ENCODE measurements around the gene CEACAM19. TPM values are rescaled to one million over a fixed set of nuclear protein-coding genes. Genes with fewer than 3 reads are reported as not detected.

The CEACAM19 gene
- total RNA-seq, 1 experiment from 2014 or later: 1.2 TPM

DNA sequence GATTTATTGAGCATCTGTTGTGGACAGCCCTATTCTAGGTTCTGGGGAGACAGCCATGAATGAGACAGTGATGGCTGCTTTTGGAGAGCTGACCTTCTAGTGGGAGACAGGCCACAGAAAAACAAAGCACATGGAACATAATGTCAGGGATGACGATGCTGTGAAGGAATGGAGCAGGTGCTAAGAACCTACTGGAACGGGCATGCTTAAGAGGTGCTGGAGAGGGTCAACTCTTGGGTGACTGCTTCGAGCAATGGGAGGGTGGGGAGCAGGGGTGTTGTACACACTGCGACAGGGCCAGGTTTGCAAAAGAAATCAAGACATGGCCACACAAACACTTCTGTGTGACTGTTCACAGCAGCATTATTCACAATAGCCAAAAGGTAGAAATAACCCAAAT lies 15.6 kb downstream of the CEACAM19 start:
- CTCF ChIA-PET: no interaction called here

DNA sequence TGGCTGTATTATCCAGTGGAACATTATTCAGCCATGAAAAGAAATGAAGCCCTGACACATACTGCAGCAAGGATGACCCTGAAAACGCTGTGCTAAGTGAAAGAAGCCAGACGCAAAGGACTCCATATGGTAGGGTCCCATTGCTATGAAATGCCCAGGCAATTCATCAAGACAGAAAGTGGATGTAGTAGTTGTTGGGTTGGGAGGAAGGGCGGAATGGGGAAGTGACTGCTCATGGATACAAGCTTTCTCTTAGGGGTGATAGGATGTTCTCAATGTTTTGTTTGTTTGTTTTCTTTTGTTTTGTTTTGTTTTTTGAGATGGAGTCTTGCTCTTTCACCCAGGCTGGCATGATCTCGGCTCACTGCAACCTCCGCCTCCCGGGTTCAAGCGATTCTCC lies 16.6 kb downstream of the CEACAM19 start:
- ATAC-seq (no peak), DNase-seq (ENCODE audit: low read depth, low spot score) (no peak)
- ChIA-PET CTCF (no interaction called here), POLR2A (no interaction called here)
- Histone ChIP-seq H3K4me3 (ENCODE audit: low read depth in 2 of 2, low read length in 2 of 2) (no peak overlapping the region), H3K27me3 (ENCODE audit: control insufficient read depth, insufficient read depth, low read length) (no peaks in the 10 kb centered on the region), H3K9me3 (ENCODE audit: control insufficient read depth, insufficient read depth, low read depth, low read length) (no peaks in the 10 kb centered on the region), H3K36me3 (ENCODE audit: control insufficient read depth, insufficient read depth, low read length) (no peaks in the 10 kb centered on the region), H3K27ac (ENCODE audit: low read length) (no peak overlapping the region), H3K4me1 (ENCODE audit: control insufficient read depth, insufficient read depth, low read length) (peaks cover 19% of the 10 kb centered on the region)
- in situ Hi-C loops (cut with HindIII; ENCODE audit: low pct_unique_long_range_greater_than_20kb, low sequenced_read_pairs) (no loop called here), intact Hi-C loops (cut with micrococcal nuclease; ENCODE audit: unreplicated experiment) (loop anchor here (2.0 to 5.0 kb wide), 2 partner anchors 34 to 83 kb away; no protein-coding TSS in a partner anchor)
- TF ChIP-seq POLR2AphosphoS5 (IDR thresholded peaks at IDR 0.05; ENCODE audit: low read depth, low read length) (no peak), SIN3A (IDR thresholded peaks at IDR 0.05; ENCODE audit: borderline replicate concordance, insufficient read depth, low read depth, low read length) (no peak)
- TF ChIP-seq, protein P1, sequence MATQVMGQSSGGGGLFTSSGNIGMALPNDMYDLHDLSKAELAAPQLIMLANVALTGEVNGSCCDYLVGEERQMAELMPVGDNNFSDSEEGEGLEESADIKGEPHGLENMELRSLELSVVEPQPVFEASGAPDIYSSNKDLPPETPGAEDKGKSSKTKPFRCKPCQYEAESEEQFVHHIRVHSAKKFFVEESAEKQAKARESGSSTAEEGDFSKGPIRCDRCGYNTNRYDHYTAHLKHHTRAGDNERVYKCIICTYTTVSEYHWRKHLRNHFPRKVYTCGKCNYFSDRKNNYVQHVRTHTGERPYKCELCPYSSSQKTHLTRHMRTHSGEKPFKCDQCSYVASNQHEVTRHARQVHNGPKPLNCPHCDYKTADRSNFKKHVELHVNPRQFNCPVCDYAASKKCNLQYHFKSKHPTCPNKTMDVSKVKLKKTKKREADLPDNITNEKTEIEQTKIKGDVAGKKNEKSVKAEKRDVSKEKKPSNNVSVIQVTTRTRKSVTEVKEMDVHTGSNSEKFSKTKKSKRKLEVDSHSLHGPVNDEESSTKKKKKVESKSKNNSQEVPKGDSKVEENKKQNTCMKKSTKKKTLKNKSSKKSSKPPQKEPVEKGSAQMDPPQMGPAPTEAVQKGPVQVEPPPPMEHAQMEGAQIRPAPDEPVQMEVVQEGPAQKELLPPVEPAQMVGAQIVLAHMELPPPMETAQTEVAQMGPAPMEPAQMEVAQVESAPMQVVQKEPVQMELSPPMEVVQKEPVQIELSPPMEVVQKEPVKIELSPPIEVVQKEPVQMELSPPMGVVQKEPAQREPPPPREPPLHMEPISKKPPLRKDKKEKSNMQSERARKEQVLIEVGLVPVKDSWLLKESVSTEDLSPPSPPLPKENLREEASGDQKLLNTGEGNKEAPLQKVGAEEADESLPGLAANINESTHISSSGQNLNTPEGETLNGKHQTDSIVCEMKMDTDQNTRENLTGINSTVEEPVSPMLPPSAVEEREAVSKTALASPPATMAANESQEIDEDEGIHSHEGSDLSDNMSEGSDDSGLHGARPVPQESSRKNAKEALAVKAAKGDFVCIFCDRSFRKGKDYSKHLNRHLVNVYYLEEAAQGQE (IDR thresholded peaks at IDR 0.05; ENCODE audit: insufficient read depth in 1 of 2, low read depth in 2 of 2, low read length in 1 of 2): no peak
- TF ChIP-seq, protein P2, sequence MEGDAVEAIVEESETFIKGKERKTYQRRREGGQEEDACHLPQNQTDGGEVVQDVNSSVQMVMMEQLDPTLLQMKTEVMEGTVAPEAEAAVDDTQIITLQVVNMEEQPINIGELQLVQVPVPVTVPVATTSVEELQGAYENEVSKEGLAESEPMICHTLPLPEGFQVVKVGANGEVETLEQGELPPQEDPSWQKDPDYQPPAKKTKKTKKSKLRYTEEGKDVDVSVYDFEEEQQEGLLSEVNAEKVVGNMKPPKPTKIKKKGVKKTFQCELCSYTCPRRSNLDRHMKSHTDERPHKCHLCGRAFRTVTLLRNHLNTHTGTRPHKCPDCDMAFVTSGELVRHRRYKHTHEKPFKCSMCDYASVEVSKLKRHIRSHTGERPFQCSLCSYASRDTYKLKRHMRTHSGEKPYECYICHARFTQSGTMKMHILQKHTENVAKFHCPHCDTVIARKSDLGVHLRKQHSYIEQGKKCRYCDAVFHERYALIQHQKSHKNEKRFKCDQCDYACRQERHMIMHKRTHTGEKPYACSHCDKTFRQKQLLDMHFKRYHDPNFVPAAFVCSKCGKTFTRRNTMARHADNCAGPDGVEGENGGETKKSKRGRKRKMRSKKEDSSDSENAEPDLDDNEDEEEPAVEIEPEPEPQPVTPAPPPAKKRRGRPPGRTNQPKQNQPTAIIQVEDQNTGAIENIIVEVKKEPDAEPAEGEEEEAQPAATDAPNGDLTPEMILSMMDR (IDR thresholded peaks at IDR 0.05): no peak
- no TSS peak for BruUV-seq (replicated peaks)

More for the DNA sequence above, 15.6 kb downstream of the CEACAM19 start:
- H3K36me3 ChIP-seq (ENCODE audit: control insufficient read depth, insufficient read depth, low read length): no peaks in the 10 kb centered on the region
- no peak for ATAC-seq
- H3K27ac ChIP-seq (ENCODE audit: low read length): no peak overlapping the region
- H3K9me3 ChIP-seq (ENCODE audit: control insufficient read depth, insufficient read depth, low read depth, low read length): no peaks in the 10 kb centered on the region
- peaks cover 9% of the 10 kb centered on the region for H3K4me1 ChIP-seq (ENCODE audit: control insufficient read depth, insufficient read depth, low read length)
- intact Hi-C loops (cut with micrococcal nuclease; ENCODE audit: unreplicated experiment) (loop anchor here (5.0 kb wide), 1 partner anchor 35 kb away; no protein-coding TSS in a partner anchor), in situ Hi-C loops (cut with HindIII; ENCODE audit: low pct_unique_long_range_greater_than_20kb, low sequenced_read_pairs) (no loop called here)
- POLR2A ChIA-PET: no interaction called here
- TF ChIP-seq, protein P2 (IDR thresholded peaks at IDR 0.05): no peak
- no peak for TF ChIP-seq SIN3A (IDR thresholded peaks at IDR 0.05; ENCODE audit: borderline replicate concordance, insufficient read depth, low read depth, low read length)
- TF ChIP-seq, protein P1 (IDR thresholded peaks at IDR 0.05; ENCODE audit: insufficient read depth in 1 of 2, low read depth in 2 of 2, low read length in 1 of 2): no peak
- no peak for TF ChIP-seq TCF7L2 (IDR thresholded peaks at IDR 0.05; ENCODE audit: low read depth, low read length)
- TF ChIP-seq POLR2AphosphoS5 (IDR thresholded peaks at IDR 0.05; ENCODE audit: low read depth, low read length): no peak
- no TSS peak for BruUV-seq (replicated peaks)
- no peaks in the 10 kb centered on the region for H3K27me3 ChIP-seq (ENCODE audit: control insufficient read depth, insufficient read depth, low read length)
- no peak for DNase-seq (ENCODE audit: low read depth, low spot score)
- no peak overlapping the region for H3K4me3 ChIP-seq (ENCODE audit: low read depth in 2 of 2, low read length in 2 of 2)
